ENCODE measurements around the gene SLC10A7.

DNA sequence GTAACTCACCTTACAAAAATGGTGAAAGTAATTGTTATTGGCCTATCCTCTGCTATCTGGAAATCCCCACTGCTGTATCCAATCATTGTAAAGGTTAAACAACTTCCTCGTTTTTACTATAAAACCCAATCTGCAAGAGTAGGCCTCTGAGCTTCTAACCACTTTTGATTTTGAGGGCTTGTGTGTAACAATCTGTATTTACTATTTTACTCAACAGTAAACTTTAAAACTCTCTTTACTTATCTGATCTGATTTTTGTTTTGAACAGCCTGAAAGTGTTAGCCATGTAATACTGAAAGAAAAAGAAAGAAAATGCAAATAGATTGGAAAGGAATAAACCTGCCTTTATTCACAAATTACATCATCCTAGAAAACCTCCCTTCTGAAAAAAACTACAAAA, 63.1 kb downstream of the SLC10A7 start:
- TF ChIP-seq, protein P1, sequence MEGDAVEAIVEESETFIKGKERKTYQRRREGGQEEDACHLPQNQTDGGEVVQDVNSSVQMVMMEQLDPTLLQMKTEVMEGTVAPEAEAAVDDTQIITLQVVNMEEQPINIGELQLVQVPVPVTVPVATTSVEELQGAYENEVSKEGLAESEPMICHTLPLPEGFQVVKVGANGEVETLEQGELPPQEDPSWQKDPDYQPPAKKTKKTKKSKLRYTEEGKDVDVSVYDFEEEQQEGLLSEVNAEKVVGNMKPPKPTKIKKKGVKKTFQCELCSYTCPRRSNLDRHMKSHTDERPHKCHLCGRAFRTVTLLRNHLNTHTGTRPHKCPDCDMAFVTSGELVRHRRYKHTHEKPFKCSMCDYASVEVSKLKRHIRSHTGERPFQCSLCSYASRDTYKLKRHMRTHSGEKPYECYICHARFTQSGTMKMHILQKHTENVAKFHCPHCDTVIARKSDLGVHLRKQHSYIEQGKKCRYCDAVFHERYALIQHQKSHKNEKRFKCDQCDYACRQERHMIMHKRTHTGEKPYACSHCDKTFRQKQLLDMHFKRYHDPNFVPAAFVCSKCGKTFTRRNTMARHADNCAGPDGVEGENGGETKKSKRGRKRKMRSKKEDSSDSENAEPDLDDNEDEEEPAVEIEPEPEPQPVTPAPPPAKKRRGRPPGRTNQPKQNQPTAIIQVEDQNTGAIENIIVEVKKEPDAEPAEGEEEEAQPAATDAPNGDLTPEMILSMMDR (IDR thresholded peaks at IDR 0.05; ENCODE audit: low read depth, low read length) = no peak
- no peak for TF ChIP-seq EZH2phosphoT487 (IDR thresholded peaks at IDR 0.05; ENCODE audit: low read depth)
